ENCODE data around the gene LHFPL3.

GRCh38 chr7:104414216-104414615, 85.8 kb downstream of the LHFPL3 start:
- TF ChIP-seq CTCF (IDR thresholded peaks at IDR 0.05; ENCODE audit: low read length) (no peak), EZH2 (IDR thresholded peaks at IDR 0.05; ENCODE audit: borderline replicate concordance, low read length) (no peak)

Measured in OCI-LY1 (cell line).